Esophagus squamous epithelium (tissue), 5 donors: ENCODE measurements around the gene CFAP99. TPM values are rescaled to one million over a fixed set of nuclear protein-coding genes. Genes with fewer than 3 reads are reported as not detected.

Experiments
- DNase-seq: peaks from one replicate; lab custom pipeline; 2025; lab: John Stamatoyannopoulos, UW
- H3K27ac ChIP-seq, 4 donors: fragments of 200-600 bp; sonication (generic); one replicate each; pipeline ENCODE4 v1.5.1; 2016 to 2019; ENCODE audit warnings: mild to moderate bottlenecking in 1 of 4
- H3K27me3 ChIP-seq, 4 donors: fragments of 200-600 bp; sonication (generic); 1 replicate in 3 of 4; 2 replicates in 1 of 4; pipeline versions ENCODE4 v1.5.1 to v1.6.0; 2017 to 2021; ENCODE audit warnings: antibody characterized with exemption in 1 of 4
- H3K36me3 ChIP-seq, 3 donors: fragments of 200-600 bp; sonication (generic); one replicate each; pipeline ENCODE4 v1.5.1; 2016 to 2019
- H3K4me1 ChIP-seq, 3 donors: fragments of 200-600 bp; sonication (generic); one replicate each; pipeline ENCODE4 v1.5.1; 2017 to 2019
- H3K4me3 ChIP-seq, 4 donors: fragments of 200-600 bp; sonication (generic); 1 replicate in 3 of 4; 2 replicates in 1 of 4; pipeline ENCODE4 v1.5.1; 2016 to 2019; ENCODE audit warnings: mild to moderate bottlenecking in 2 of 4, moderate library complexity in 1 of 4
- H3K9me3 ChIP-seq, 3 donors: fragments of 200-600 bp; sonication (generic); one replicate each; pipeline ENCODE4 v1.5.1; 2016 to 2019
- CTCF ChIP-seq, 6 experiments: fragments of 450-650 bp in 4 of 6; fragments of 200-600 bp in 2 of 6; sonication (generic) in 2 of 6; IDR thresholded peaks; one replicate each; pipeline ENCODE4 v1.5.1; 2016 to 2019; ENCODE audit warnings: antibody characterized with exemption in 6 of 6, mild to moderate bottlenecking in 4 of 6, moderate library complexity in 4 of 6
- POLR2A ChIP-seq, 4 donors: fragments of 450-650 bp; IDR thresholded peaks; one replicate each; pipeline ENCODE4 v1.6.1; 2017; ENCODE audit warnings: antibody characterized with exemption in 4 of 4, mild to moderate bottlenecking in 4 of 4, moderate library complexity in 3 of 4
- WGBS, 2 donors: methylation state at CpG; one replicate each; pipeline ENCODE4 v1.1.5; 2018; 5-methylcytosine and 5-hydroxymethylcytosine counted together
- intact Hi-C: fragments of 100-400 bp; cut with DNase I; formaldehyde crosslinking; loops from one replicate; pipeline ENCODE4 v1.15.0; 2022
- total RNA-seq, 4 donors: library from RNA; depleted of rRNA; stranded (reverse); fragments of >200 nt; gene quantifications; one replicate each; pipeline ENCODE4 v1.1.0, GENCODE V29; 2016
- donor health status: DM: yes; HTN: yes; CAD: no.

CFAP99 gene
- total RNA-seq, 4 donors from 2014 or later: 0.11 TPM; not detected in 3

GRCh38 chr4:2419814-2420213 is 1.1 kb downstream of the CFAP99 start:
- no peaks in the 10 kb centered on the region for H3K36me3 ChIP-seq
- no peaks in the 10 kb centered on the region for H3K9me3 ChIP-seq
- WGBS, 2 donors: 61 to 64% methylated on average over 9 of the region's 9 CpGs
- no peak overlapping the region for H3K27ac ChIP-seq
- no peak for TF ChIP-seq CTCF (IDR thresholded peaks at IDR 0.05)
- no peak for TF ChIP-seq POLR2A (IDR thresholded peaks at IDR 0.05)
- peaks cover 0 to 82% (median 0%) of the 10 kb centered on the region in 4 donors for H3K27me3 ChIP-seq
- no peak overlapping the region for H3K4me3 ChIP-seq
- intact Hi-C loops: loop anchor here (10.0 kb wide), 1 partner anchor 165 kb away; no protein-coding TSS in a partner anchor
- H3K4me1 ChIP-seq: peaks cover 16 to 39% (median 23%) of the 10 kb centered on the region in 3 donors
- no peak for DNase-seq

GRCh38 chr4:2421928-2422327 is 3.2 kb downstream of the CFAP99 start:
- Histone ChIP-seq H3K27ac (no peak overlapping the region), H3K4me3 (no peak overlapping the region), H3K36me3 (no peaks in the 10 kb centered on the region), H3K9me3 (no peaks in the 10 kb centered on the region), H3K4me1 (peaks cover 6 to 22% (median 17%) of the 10 kb centered on the region in 3 donors), H3K27me3 (peaks cover 0 to 65% (median 0%) of the 10 kb centered on the region in 4 donors)
- intact Hi-C loops: no loop called here
- WGBS, 2 donors: 67 to 86% methylated on average over 6 of the region's 6 CpGs
- TF ChIP-seq POLR2A (IDR thresholded peaks at IDR 0.05): no peak
- no peak for DNase-seq

- DNase-seq: no peak
- Histone ChIP-seq H3K36me3 (no peaks in the 10 kb centered on the region), H3K9me3 (no peaks in the 10 kb centered on the region), H3K27ac (no peak overlapping the region), H3K4me3 (no peak overlapping the region), H3K27me3 (peaks cover 0 to 54% (median 0%) of the 10 kb centered on the region in 4 donors), H3K4me1 (peaks cover 6 to 11% (median 8%) of the 10 kb centered on the region in 3 donors)
- no CpG with 5 or more reads among the region's 4 CpGs for WGBS, 2 donors
- intact Hi-C loops: no loop called here
- no peak for TF ChIP-seq POLR2A (IDR thresholded peaks at IDR 0.05)
- no peak for TF ChIP-seq CTCF (IDR thresholded peaks at IDR 0.05)
Observed at GRCh38 chr4:2423066-2423465, 4.3 kb downstream of the CFAP99 start.

GRCh38 chr4:2423695-2424094 is 4.9 kb downstream of the CFAP99 start:
- DNase-seq: no peak
- 60% methylated on average over 2 of the region's 10 CpGs; no CpG with 5 or more reads in 1 of the 2 donors for WGBS, 2 donors
- TF ChIP-seq POLR2A (IDR thresholded peaks at IDR 0.05) (no peak), CTCF (IDR thresholded peaks at IDR 0.05) (no peak)
- peaks cover 0 to 55% (median 0%) of the 10 kb centered on the region in 4 donors for H3K27me3 ChIP-seq
- peaks cover 6 to 10% (median 8%) of the 10 kb centered on the region in 3 donors for H3K4me1 ChIP-seq
- no peak overlapping the region for H3K27ac ChIP-seq
- no peaks in the 10 kb centered on the region for H3K9me3 ChIP-seq
- H3K36me3 ChIP-seq: no peaks in the 10 kb centered on the region
- intact Hi-C loops: no loop called here
- no peak overlapping the region for H3K4me3 ChIP-seq

- TF ChIP-seq CTCF (IDR thresholded peaks at IDR 0.05) (no peak), POLR2A (IDR thresholded peaks at IDR 0.05) (no peak)
- intact Hi-C loops: no loop called here
- H3K27ac ChIP-seq: no peak overlapping the region
- H3K27me3 ChIP-seq: peaks cover 0 to 53% (median 0%) of the 10 kb centered on the region in 4 donors
- 44 to 58% methylated on average over 4 to 10 of the region's 10 CpGs for WGBS, 2 donors
- no peaks in the 10 kb centered on the region for H3K9me3 ChIP-seq
- DNase-seq: no peak
- peaks cover under 1 to 2% (median under 1%) of the 10 kb centered on the region in 3 donors for H3K4me1 ChIP-seq
- H3K4me3 ChIP-seq: no peak overlapping the region
- no peaks in the 10 kb centered on the region for H3K36me3 ChIP-seq
Observed at GRCh38 chr4:2424581-2424980, 5.8 kb downstream of the CFAP99 start.
